WTC11 (cell line): ENCODE data around the gene BRS3. TPM values are rescaled to one million over a fixed set of nuclear protein-coding genes. Genes with fewer than 3 reads are reported as not detected.

Experiments used
- ATAC-seq: fragments of 200-7000 bp; cut with Tn5 transposase; 2 replicates; pipeline ENCODE4 v1.10.0; 2021; ENCODE audit warnings: mild to moderate bottlenecking, moderate library complexity
- CTCF ChIA-PET: fragments of 300-600 bp; sonication (Branson Sonifier 250); formaldehyde crosslinking; loops from one replicate; lab custom pipeline; 2021; ENCODE audit warnings: antibody characterized with exemption; lab: Charles Lee
- POLR2A ChIA-PET: fragments of 350-600 bp; sonication (Branson Sonifier 250); formaldehyde crosslinking; loops from one replicate; lab custom pipeline; 2021; ENCODE audit warnings: antibody characterized with exemption; lab: Charles Lee
- DNase-seq: peaks from one replicate; pipeline ENCODE4 v3.0.0; 2021; ENCODE audit warnings: low spot score
- H3K27ac Mint-ChIP-seq: 2 replicates; pipeline ENCODE4 v1.8.0; 2021; ENCODE audit warnings: mixed read lengths
- H3K27me3 Mint-ChIP-seq: 2 replicates; pipeline ENCODE4 v1.8.0; 2021; ENCODE audit warnings: low read depth, mild to moderate bottlenecking, moderate library complexity, mixed read lengths
- H3K36me3 Mint-ChIP-seq: 2 replicates; pipeline ENCODE4 v1.8.0; 2021; ENCODE audit warnings: mixed read lengths
- H3K4me1 Mint-ChIP-seq: 2 replicates; pipeline ENCODE4 v1.8.0; 2022; ENCODE audit warnings: mixed read lengths
- H3K4me3 Mint-ChIP-seq: 2 replicates; pipeline ENCODE4 v1.8.0; 2021; ENCODE audit warnings: mild to moderate bottlenecking, moderate library complexity, mixed read lengths
- H3K9me3 Mint-ChIP-seq: 2 replicates; pipeline ENCODE4 v1.8.0; 2021; ENCODE audit warnings: mixed read lengths
- ATF1 ChIP-seq: sonication (generic); formaldehyde crosslinking; IDR thresholded peaks from 2 replicates; pipeline ENCODE4 v1.8.1; 2023; ENCODE audit warnings: mild to moderate bottlenecking, moderate library complexity, missing genetic modification reagents
- CBFB ChIP-seq: sonication (generic); formaldehyde crosslinking; IDR thresholded peaks from 2 replicates; pipeline ENCODE4 v1.8.1; 2022; ENCODE audit warnings: mild to moderate bottlenecking, low read depth, missing genetic modification reagents
- CDX4 ChIP-seq: fragments of 250-450 bp; sonication (Bioruptor Pico); IDR thresholded peaks from 2 replicates; pipeline ENCODE4 v1.9.0; 2021; ENCODE audit warnings: moderate library complexity, mild to moderate bottlenecking, inconsistent platforms, borderline replicate concordance
- E2F5 ChIP-seq: sonication (generic); formaldehyde crosslinking; IDR thresholded peaks from 2 replicates; pipeline ENCODE4 v1.8.1; 2022; ENCODE audit warnings: mild to moderate bottlenecking, moderate library complexity, missing genetic modification reagents
- ETV6 ChIP-seq: sonication (generic); formaldehyde crosslinking; IDR thresholded peaks from 2 replicates; pipeline ENCODE4 v1.8.1; 2022; ENCODE audit warnings: mild to moderate bottlenecking, missing genetic modification reagents
- GABPB1 ChIP-seq: sonication (generic); formaldehyde crosslinking; IDR thresholded peaks from 2 replicates; pipeline ENCODE4 v1.8.1; 2023; ENCODE audit warnings: mild to moderate bottlenecking, missing genetic modification reagents
- HMGA2 ChIP-seq: fragments of 250-450 bp; sonication (Bioruptor Pico); IDR thresholded peaks from 2 replicates; pipeline ENCODE4 v1.4.0; 2021; ENCODE audit warnings: mild to moderate bottlenecking, moderate library complexity
- IRF2 ChIP-seq: sonication (generic); formaldehyde crosslinking; IDR thresholded peaks from 2 replicates; pipeline ENCODE4 v1.8.0; 2022; ENCODE audit warnings: low read depth, missing genetic modification reagents, borderline replicate concordance
- MXD4 ChIP-seq: fragments of 250-450 bp; sonication (Bioruptor Pico); IDR thresholded peaks from 2 replicates; pipeline ENCODE4 v1.8.0; 2021; ENCODE audit warnings: mild to moderate bottlenecking, moderate library complexity, borderline replicate concordance
- NR1H2 ChIP-seq: sonication (generic); formaldehyde crosslinking; IDR thresholded peaks from 2 replicates; pipeline ENCODE4 v1.9.0; 2021; ENCODE audit warnings: mild to moderate bottlenecking, moderate library complexity, missing genetic modification reagents
- RELA ChIP-seq: sonication (generic); formaldehyde crosslinking; IDR thresholded peaks from 2 replicates; pipeline ENCODE4 v1.8.1; 2022; ENCODE audit warnings: missing genetic modification reagents, mild to moderate bottlenecking, borderline replicate concordance
- SMAD4 ChIP-seq: sonication (generic); formaldehyde crosslinking; IDR thresholded peaks from 2 replicates; pipeline ENCODE4 v1.8.0; 2022; ENCODE audit warnings: mild to moderate bottlenecking, missing genetic modification reagents
- STAT6 ChIP-seq: sonication (generic); formaldehyde crosslinking; conservative IDR thresholded peaks from 2 replicates; pipeline ENCODE4 v1.8.1; 2023; ENCODE audit warnings: mild to moderate bottlenecking, low read depth, missing genetic modification reagents, moderate library complexity
- ZBTB21 ChIP-seq: sonication (generic); formaldehyde crosslinking; IDR thresholded peaks from 2 replicates; pipeline ENCODE4 v1.8.1; 2023; ENCODE audit warnings: mild to moderate bottlenecking, missing genetic modification reagents, borderline replicate concordance
- ZBTB43 ChIP-seq: sonication (generic); formaldehyde crosslinking; IDR thresholded peaks from 2 replicates; pipeline ENCODE4 v1.8.1; 2023; ENCODE audit warnings: mild to moderate bottlenecking, missing genetic modification reagents
- ZNF219 ChIP-seq: sonication (generic); formaldehyde crosslinking; IDR thresholded peaks from 2 replicates; pipeline ENCODE4 v1.8.0; 2023; ENCODE audit warnings: missing genetic modification reagents, mild to moderate bottlenecking, borderline replicate concordance
- ZNF232 ChIP-seq: sonication (generic); formaldehyde crosslinking; IDR thresholded peaks from 2 replicates; pipeline ENCODE4 v1.8.0; 2022; ENCODE audit warnings: mild to moderate bottlenecking, missing genetic modification reagents
- ZNF396 ChIP-seq: fragments of 250-450 bp; sonication (Bioruptor Pico); IDR thresholded peaks from 2 replicates; pipeline ENCODE4 v1.8.0; 2021; ENCODE audit warnings: mild to moderate bottlenecking, moderate library complexity, borderline replicate concordance
- ZNF416 ChIP-seq: fragments of 250-450 bp; sonication (Bioruptor Pico); IDR thresholded peaks from 2 replicates; pipeline ENCODE4 v1.9.0; 2021; ENCODE audit warnings: mild to moderate bottlenecking, inconsistent platforms
- ZNF671 ChIP-seq: fragments of 250-450 bp; sonication (Bioruptor Pico); IDR thresholded peaks from 2 replicates; pipeline ENCODE4 v1.8.0; 2021; ENCODE audit warnings: mild to moderate bottlenecking
- total RNA-seq: library from RNA; stranded (reverse); gene quantifications from 3 replicates; pipeline ENCODE4 v1.2.3, GENCODE V29; 2021
- TF ChIP-seq, protein P1 (sequence below): sonication (generic); formaldehyde crosslinking; IDR thresholded peaks from 2 replicates; pipeline ENCODE4 v1.8.0; 2023; ENCODE audit warnings: missing genetic modification reagents
- TF ChIP-seq, protein P2 (sequence below): sonication (generic); formaldehyde crosslinking; IDR thresholded peaks from 2 replicates; pipeline ENCODE4 v1.8.0; 2023; ENCODE audit warnings: missing genetic modification reagents, mild to moderate bottlenecking, borderline replicate concordance
- TF ChIP-seq, protein P3 (sequence below): sonication (generic); formaldehyde crosslinking; conservative IDR thresholded peaks from 2 replicates; pipeline ENCODE4 v1.8.1; 2022; ENCODE audit warnings: mild to moderate bottlenecking, missing genetic modification reagents

Gene BRS3
- total RNA-seq, 1 experiment from 2014 or later: not detected

- no peak for TF ChIP-seq HMGA2 (CRISPR knock-in tag)
- TF ChIP-seq ZBTB21 (CRISPR knock-in tag): no peak
- TF ChIP-seq ZNF416 (CRISPR knock-in tag): no peak
- no peak for TF ChIP-seq CDX4 (CRISPR knock-in tag)
- TF ChIP-seq RELA (CRISPR knock-in tag): no peak
- TF ChIP-seq ZNF671 (CRISPR knock-in tag): no peak
- no peak for TF ChIP-seq ZNF396 (CRISPR knock-in tag)
- no peak for TF ChIP-seq E2F5 (CRISPR knock-in tag)
- TF ChIP-seq, protein P1, sequence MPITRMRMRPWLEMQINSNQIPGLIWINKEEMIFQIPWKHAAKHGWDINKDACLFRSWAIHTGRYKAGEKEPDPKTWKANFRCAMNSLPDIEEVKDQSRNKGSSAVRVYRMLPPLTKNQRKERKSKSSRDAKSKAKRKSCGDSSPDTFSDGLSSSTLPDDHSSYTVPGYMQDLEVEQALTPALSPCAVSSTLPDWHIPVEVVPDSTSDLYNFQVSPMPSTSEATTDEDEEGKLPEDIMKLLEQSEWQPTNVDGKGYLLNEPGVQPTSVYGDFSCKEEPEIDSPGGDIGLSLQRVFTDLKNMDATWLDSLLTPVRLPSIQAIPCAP: no peak
- TF ChIP-seq, all 79 proteins: peak for 0
These were observed 51.1 kb downstream of the BRS3 start (continued) for GRCh38 chrX:136538811-136539210.

GRCh38 chrX:136540226-136540625 is 52.5 kb downstream of the BRS3 start:
- CTCF ChIA-PET: no interaction called here
- DNase-seq: no peak
- no peak for ATAC-seq
- H3K27ac Mint-ChIP-seq: no peak overlapping the region
- H3K27me3 Mint-ChIP-seq: no peaks in the 10 kb centered on the region; the same call in none of the 2 replicates
- no peak for TF ChIP-seq MXD4 (CRISPR knock-in tag)
- no peak for TF ChIP-seq SMAD4
- TF ChIP-seq, protein P2, sequence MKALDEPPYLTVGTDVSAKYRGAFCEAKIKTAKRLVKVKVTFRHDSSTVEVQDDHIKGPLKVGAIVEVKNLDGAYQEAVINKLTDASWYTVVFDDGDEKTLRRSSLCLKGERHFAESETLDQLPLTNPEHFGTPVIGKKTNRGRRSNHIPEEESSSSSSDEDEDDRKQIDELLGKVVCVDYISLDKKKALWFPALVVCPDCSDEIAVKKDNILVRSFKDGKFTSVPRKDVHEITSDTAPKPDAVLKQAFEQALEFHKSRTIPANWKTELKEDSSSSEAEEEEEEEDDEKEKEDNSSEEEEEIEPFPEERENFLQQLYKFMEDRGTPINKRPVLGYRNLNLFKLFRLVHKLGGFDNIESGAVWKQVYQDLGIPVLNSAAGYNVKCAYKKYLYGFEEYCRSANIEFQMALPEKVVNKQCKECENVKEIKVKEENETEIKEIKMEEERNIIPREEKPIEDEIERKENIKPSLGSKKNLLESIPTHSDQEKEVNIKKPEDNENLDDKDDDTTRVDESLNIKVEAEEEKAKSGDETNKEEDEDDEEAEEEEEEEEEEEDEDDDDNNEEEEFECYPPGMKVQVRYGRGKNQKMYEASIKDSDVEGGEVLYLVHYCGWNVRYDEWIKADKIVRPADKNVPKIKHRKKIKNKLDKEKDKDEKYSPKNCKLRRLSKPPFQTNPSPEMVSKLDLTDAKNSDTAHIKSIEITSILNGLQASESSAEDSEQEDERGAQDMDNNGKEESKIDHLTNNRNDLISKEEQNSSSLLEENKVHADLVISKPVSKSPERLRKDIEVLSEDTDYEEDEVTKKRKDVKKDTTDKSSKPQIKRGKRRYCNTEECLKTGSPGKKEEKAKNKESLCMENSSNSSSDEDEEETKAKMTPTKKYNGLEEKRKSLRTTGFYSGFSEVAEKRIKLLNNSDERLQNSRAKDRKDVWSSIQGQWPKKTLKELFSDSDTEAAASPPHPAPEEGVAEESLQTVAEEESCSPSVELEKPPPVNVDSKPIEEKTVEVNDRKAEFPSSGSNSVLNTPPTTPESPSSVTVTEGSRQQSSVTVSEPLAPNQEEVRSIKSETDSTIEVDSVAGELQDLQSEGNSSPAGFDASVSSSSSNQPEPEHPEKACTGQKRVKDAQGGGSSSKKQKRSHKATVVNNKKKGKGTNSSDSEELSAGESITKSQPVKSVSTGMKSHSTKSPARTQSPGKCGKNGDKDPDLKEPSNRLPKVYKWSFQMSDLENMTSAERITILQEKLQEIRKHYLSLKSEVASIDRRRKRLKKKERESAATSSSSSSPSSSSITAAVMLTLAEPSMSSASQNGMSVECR: no peak
- no peak for TF ChIP-seq GABPB1 (CRISPR knock-in tag)
- TF ChIP-seq RELA (CRISPR knock-in tag): no peak
- no peak for TF ChIP-seq IRF2 (CRISPR knock-in tag)
- no peak for TF ChIP-seq NR1H2
- TF ChIP-seq ETV6: no peak
- TF ChIP-seq, protein P3, sequence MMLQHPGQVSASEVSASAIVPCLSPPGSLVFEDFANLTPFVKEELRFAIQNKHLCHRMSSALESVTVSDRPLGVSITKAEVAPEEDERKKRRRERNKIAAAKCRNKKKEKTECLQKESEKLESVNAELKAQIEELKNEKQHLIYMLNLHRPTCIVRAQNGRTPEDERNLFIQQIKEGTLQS (CRISPR knock-in tag): no peak
- TF ChIP-seq HMGA2 (CRISPR knock-in tag): no peak
- POLR2A ChIA-PET: no interaction called here
- H3K4me1 Mint-ChIP-seq: no peaks in the 10 kb centered on the region
- H3K4me3 Mint-ChIP-seq: no peak overlapping the region
- no peaks in the 10 kb centered on the region for H3K9me3 Mint-ChIP-seq
- no peaks in the 10 kb centered on the region for H3K36me3 Mint-ChIP-seq

GRCh38 chrX:136541294-136541693 is 53.5 kb downstream of the BRS3 start:
- Mint-ChIP-seq H3K36me3 (no peaks in the 10 kb centered on the region), H3K27me3 (no peaks in the 10 kb centered on the region; the same call in 1 of the 2 replicates), H3K9me3 (no peaks in the 10 kb centered on the region), H3K27ac (no peak overlapping the region), H3K4me3 (no peak overlapping the region), H3K4me1 (no peaks in the 10 kb centered on the region)
- no peak for TF ChIP-seq ATF1 (CRISPR knock-in tag)
- no peak for TF ChIP-seq ZNF219 (CRISPR knock-in tag)
- no peak for TF ChIP-seq HMGA2 (CRISPR knock-in tag)
- TF ChIP-seq ZNF232 (CRISPR knock-in tag): no peak
- TF ChIP-seq ZNF396 (CRISPR knock-in tag): no peak
- no peak for TF ChIP-seq CBFB
- no peak for TF ChIP-seq ZBTB43 (CRISPR knock-in tag)
- no peak for TF ChIP-seq STAT6 (CRISPR knock-in tag)
- ATAC-seq (no peak), DNase-seq (no peak)
- ChIA-PET POLR2A (no interaction called here), CTCF (no interaction called here)
